Subcutaneous adipose tissue (tissue), 4 donors: ENCODE results near the gene PIGR. TPM values are rescaled to one million over a fixed set of nuclear protein-coding genes. Genes with fewer than 3 reads are reported as not detected.

Experiments
- CTCF ChIP-seq: fragments of 450-650 bp; IDR thresholded peaks from one replicate; pipeline ENCODE4 v1.5.1; 2016; ENCODE audit warnings: low read depth, mild to moderate bottlenecking, control low read depth, antibody characterized with exemption, moderate library complexity
- total RNA-seq, 4 donors: library from RNA; depleted of rRNA; stranded (reverse); fragments of >200 nt; gene quantifications; one replicate each; pipeline ENCODE4 v1.1.0, GENCODE V29; 2016

Gene PIGR
- total RNA-seq, 4 donors from 2014 or later: 0.22 to 2.4 (median 0.61) TPM

DNA sequence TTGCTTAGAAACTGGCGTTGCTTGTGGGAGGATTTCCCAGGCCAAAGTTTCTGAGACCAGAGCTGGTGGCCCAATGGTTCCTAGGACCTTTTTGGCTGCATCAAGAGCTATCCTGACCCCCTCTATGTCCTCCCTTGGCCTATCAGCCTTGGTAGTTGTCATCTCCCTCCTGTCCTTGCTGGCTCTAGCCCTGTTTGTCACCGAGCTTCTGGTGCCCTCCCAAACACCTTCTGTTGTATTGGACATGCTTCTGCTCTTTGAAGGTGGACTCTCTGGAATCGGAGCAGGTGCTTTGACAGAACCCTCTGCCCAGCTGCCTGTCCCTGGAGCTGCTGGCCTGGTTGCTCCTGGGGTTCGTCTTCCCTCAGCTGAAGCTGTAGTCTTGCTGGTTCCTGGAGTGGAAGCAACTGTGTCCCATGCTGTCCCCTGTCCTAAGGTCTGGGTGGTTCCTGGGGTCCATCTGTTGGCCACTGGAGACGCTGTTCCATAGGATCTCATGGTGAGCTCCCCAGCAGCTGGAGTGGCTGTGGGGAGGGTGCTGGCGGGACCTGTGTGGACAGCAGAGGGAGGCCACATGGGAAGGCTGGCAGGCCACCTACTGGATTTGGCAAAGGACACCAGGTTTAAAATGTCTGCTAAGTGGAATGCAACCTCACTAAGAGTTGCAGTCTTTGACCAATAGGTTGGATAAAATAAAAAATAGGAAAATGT, 14.6 kb upstream of the PIGR start:
- no peak for TF ChIP-seq CTCF

- no peak for TF ChIP-seq CTCF
Measured at GRCh38 chr1:206958144-206958543, 11.9 kb upstream of the PIGR start.

- TF ChIP-seq CTCF: no peak
Measured at GRCh38 chr1:206957639-206958038, 11.4 kb upstream of the PIGR start.

GRCh38 chr1:206955476-206956451, 9.5 kb upstream of the PIGR start:
- TF ChIP-seq CTCF: no peak

DNA sequence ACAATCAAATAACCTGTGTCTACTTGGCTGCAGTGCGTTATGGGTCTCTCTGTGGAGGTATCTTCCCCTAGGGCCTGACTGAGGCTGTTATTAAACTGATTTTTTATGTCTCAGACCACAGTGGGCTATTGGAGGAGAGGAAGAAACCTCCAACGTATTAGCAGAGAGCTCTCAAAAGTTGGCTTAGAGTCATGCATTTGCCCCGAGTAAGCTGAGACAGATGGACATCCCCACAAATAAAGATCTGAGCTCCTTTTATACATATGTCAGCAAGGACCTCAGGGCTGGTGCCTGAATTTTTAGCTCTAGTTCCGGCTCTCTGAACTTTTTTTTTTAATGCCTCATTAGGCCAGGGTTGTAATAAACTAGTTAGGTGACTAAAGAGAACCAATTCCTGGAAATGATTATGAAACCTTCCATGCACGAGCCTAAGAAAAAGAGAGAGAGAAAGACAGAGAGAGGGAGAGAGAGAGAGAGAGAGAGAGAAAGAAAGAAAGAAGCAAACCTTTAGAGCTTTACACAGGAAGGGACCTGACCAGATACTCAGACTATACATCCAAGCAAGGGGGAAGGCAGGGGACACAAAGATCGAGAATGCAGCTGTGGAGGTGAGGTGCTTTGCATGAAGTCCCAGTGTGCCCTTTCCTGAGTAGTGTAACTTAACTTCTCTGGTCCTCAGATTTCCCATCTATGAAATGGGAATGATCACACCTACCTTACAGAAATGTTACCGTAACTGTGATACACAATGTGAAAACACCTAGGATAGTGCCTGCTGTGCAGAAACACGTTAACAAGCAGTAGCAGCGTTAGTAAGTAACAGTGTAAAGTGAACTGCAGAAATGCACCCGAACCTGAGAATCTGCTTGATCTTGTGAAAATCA, 8.4 kb upstream of the PIGR start:
- no peak for TF ChIP-seq CTCF

DNA sequence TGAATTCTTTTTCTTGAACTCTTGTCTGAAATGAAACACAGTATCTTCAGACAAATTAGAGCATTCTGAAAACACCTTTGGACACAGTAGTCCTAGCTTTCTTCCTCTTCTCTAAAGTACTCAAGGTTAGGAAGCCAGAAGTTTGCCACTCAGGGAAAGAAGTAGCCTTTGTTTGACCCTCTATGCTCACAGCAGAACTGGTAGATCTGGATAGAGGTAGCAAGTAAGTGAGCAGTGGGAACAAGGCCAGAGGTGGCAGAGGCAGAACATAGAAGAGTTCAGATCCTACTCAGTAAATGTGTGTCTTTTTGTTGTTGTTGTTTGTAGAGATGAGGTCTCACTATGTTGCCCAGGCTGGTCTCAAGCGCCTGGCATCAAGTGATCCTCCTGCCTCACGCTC, 7.4 kb upstream of the PIGR start:
- no peak for TF ChIP-seq CTCF
